Superior temporal gyrus (tissue), 1 donor: ENCODE measurements around the gene AMY2B.
"Not testable (repeated sequence)": the region's sequence is repeated elsewhere in the genome, so short reads cannot be mapped to it uniquely, and the experiment has no call there.

Source experiments
- DNase-seq: peaks from one replicate; pipeline ENCODE4 v3.0.0-alpha.2; 2016; ENCODE audit errors: extremely low spot score

Gene AMY2B

GRCh38 chr1:103616994-103617477 lies 45.6 kb downstream of the AMY2B start, which contains the start of gene AMY2A:
Gene AMY2A (plus strand): TSS chr1:103617427. CDS start chr1:103617441, 14 bp downstream.
- DNase-seq, result not testable (repeated sequence)

DNA sequence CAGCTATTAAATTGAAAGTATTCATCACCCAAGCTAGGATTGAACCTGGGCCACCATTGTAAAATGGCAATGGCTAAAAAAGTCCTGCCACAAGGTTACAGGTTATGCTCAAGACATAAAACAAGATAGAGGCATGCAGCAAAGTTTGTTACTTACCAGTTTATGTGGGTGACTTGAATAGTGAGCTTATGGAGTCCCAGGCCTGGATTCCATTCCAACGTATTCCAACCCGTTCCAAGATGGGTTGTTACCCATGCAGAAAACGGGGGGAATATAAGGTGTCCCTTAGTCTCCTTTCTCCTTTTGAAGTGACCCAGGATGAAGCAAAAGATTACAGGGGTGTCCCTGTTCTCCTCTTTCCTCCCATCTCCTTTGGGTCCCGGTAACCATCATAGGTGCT lies 56.0 kb downstream of the AMY2B start:
- DNase-seq, result not testable (repeated sequence)
